Stomach smooth muscle (tissue), 2 donors: ENCODE results near the gene HOMER2.

ENCODE experiments used
- H3K27ac ChIP-seq: one replicate; pipeline ENCODE4 v1.7.0; 2013; ENCODE audit warnings: mild to moderate bottlenecking, low read length, inconsistent platforms
- H3K27me3 ChIP-seq, 2 donors: one replicate each; pipeline ENCODE4 v1.7.0; 2013; ENCODE audit warnings: low read length in 2 of 2; ENCODE audit not compliant: insufficient read depth in 2 of 2, control insufficient read depth in 1 of 2
- H3K36me3 ChIP-seq, 2 donors: one replicate each; pipeline ENCODE4 v1.7.0; 2013; ENCODE audit warnings: low read length in 2 of 2; ENCODE audit not compliant: control insufficient read depth in 2 of 2, insufficient read depth in 2 of 2
- H3K4me1 ChIP-seq: one replicate; pipeline ENCODE4 v1.7.0; 2013; ENCODE audit warnings: low read length; ENCODE audit not compliant: control insufficient read depth, insufficient read depth
- H3K4me3 ChIP-seq, 2 donors: one replicate each; pipeline ENCODE4 v1.7.0; 2013; ENCODE audit warnings: low read length in 2 of 2
- H3K9ac ChIP-seq, 2 donors: one replicate each; pipeline ENCODE4 v1.7.0; 2013; ENCODE audit warnings: low read length in 2 of 2, mild to moderate bottlenecking in 1 of 2
- H3K9me3 ChIP-seq, 2 donors: one replicate each; pipeline ENCODE4 v1.7.0; 2013; ENCODE audit warnings: low read length in 2 of 2; ENCODE audit not compliant: control insufficient read depth in 2 of 2
- donor health status: healthy.
- donor health status: Pancreatic carcinoma.

HOMER2 gene

GRCh38 chr15:82930461-82930860, 22.1 kb downstream of the HOMER2 start:
- Histone ChIP-seq H3K9me3 (no peaks in the 10 kb centered on the region), H3K9ac (no peak overlapping the region), H3K4me3 (no peak overlapping the region), H3K27ac (no peak overlapping the region), H3K36me3 (no peaks in the 10 kb centered on the region), H3K27me3 (no peaks in the 10 kb centered on the region), H3K4me1 (no peaks in the 10 kb centered on the region)

DNA sequence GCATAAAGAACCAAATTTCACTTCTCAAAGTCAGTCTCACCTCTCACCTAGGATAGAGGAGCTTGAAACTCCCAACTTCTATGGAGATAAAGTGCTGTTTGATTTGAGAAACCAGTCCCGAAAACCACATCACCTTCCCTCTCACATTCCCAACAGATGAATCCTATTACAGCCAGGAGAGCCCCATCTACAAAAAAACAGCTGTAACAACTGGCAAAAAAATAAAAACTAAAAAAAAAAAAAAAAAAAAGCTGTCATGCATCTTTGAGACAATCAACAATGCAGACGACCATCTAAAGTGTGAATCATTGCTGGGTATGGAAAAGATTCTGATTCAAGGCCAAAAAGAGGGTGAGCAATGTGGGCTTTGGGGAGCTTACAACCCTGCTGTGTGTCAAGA, 23.8 kb downstream of the HOMER2 start:
- H3K9ac ChIP-seq: no peak overlapping the region
- H3K4me1 ChIP-seq: no peaks in the 10 kb centered on the region
- no peaks in the 10 kb centered on the region for H3K27me3 ChIP-seq
- H3K9me3 ChIP-seq: no peaks in the 10 kb centered on the region
- no peaks in the 10 kb centered on the region for H3K36me3 ChIP-seq
- H3K4me3 ChIP-seq: no peak overlapping the region
- no peak overlapping the region for H3K27ac ChIP-seq

DNA sequence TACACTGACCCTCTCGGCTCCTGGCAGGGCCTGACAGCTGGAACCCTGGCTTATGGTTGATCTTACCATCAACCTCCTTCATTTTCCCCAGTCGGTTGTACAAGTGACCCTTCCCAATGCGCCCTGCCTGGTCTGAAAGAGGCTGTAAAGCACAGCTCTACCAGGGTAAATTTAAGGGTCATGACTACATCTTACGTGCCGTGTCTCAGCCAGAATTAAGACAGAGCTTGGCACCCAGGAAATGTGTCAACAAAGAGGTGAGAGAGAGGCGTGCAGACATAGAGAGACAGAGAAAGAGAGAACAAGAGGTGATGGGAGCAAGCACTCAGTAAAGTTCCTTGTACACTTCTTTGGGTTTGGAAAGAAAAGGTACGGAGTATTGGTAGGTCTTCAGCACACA, 28.8 kb downstream of the HOMER2 start:
- H3K9ac ChIP-seq: no peak overlapping the region
- no peaks in the 10 kb centered on the region for H3K36me3 ChIP-seq
- H3K27ac ChIP-seq: no peak overlapping the region
- H3K27me3 ChIP-seq: no peaks in the 10 kb centered on the region
- H3K4me1 ChIP-seq: no peaks in the 10 kb centered on the region
- H3K4me3 ChIP-seq: no peak overlapping the region
- H3K9me3 ChIP-seq: no peaks in the 10 kb centered on the region

DNA sequence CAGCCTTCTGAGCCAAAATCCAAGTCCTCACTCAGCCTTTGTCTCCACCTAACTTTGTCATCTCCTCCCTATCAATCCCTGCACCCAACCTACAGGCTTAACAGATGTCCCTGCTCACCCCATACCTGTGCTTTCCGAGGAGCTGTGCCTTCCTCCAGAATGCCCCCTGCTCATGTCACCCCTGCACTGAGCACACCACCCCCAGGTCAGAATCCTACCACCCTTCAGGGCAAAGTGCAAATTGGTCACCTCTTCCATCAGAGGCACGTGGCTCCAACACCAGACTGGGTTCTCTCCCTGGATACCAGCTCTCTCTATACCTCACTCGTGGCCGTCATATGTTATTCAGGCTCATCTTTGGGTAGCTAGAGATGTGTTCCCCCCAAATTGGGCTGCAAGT, 29.8 kb downstream of the HOMER2 start:
- Histone ChIP-seq H3K36me3 (no peaks in the 10 kb centered on the region), H3K4me3 (no peak overlapping the region), H3K9me3 (no peaks in the 10 kb centered on the region), H3K27me3 (no peaks in the 10 kb centered on the region), H3K4me1 (no peaks in the 10 kb centered on the region), H3K27ac (no peak overlapping the region), H3K9ac (no peak overlapping the region)

- no peak overlapping the region for H3K27ac ChIP-seq
- no peaks in the 10 kb centered on the region for H3K4me1 ChIP-seq
- no peaks in the 10 kb centered on the region for H3K27me3 ChIP-seq
- no peaks in the 10 kb centered on the region for H3K36me3 ChIP-seq
- H3K9me3 ChIP-seq: no peaks in the 10 kb centered on the region
- H3K4me3 ChIP-seq: no peak overlapping the region
- H3K9ac ChIP-seq: no peak overlapping the region
These were observed 30.6 kb downstream of the HOMER2 start for GRCh38 chr15:82921939-82922338.

DNA sequence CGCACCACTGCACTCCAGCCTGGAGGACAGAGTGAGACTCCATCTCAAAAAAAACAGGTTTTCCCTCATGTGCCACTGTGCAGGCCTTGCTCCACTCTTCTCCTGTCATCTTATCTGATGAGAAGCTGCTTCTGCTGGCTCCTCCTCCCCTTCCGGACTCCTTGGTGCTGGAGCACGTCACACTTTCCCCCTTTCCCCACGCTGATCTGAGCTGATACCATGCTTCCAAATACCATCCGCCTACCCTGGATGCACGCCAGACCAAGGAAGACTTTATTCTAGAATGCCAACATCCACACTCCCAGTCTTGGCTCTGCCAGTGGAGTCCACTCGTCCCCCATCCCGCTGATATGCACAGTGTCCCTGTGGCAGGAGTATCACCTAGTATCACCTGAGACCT, 31.3 kb downstream of the HOMER2 start:
- Histone ChIP-seq H3K36me3 (no peaks in the 10 kb centered on the region), H3K27ac (no peak overlapping the region), H3K9me3 (no peaks in the 10 kb centered on the region), H3K4me3 (no peak overlapping the region), H3K4me1 (no peaks in the 10 kb centered on the region), H3K9ac (no peak overlapping the region), H3K27me3 (no peaks in the 10 kb centered on the region)

DNA sequence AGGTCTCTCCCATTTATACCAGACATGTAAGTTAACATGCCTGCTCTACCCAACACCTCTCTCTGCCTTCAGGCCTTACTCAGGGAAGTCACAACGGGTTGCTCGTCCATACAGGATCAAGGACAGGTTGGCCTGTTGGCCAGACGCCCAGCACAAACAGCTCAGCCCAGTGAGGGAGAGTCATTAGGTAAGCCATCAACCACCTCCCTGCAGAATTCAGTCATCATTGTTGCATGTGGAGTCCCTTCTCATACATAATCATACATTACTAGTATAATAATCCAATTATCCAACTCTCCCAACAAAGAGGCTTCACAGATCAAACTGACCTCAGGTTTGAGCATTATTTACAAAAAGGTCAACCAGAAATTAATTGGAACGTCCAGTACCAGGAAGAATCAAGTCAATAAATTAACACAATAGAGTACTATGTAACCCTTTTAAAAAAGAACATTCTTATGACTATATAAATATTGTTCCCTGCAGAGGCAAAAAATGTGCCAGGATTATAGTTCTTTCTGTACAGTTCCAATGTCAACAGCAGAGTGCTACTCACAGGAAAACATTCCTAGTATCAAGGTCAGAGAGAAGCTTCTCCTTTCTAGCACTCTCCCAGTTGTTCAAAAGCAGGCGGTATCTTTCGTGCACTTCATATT, 33.2 kb downstream of the HOMER2 start:
- H3K36me3 ChIP-seq: no peaks in the 10 kb centered on the region
- H3K27ac ChIP-seq: no peak overlapping the region
- no peak overlapping the region for H3K4me3 ChIP-seq
- H3K4me1 ChIP-seq: no peaks in the 10 kb centered on the region
- no peaks in the 10 kb centered on the region for H3K27me3 ChIP-seq
- H3K9me3 ChIP-seq: no peaks in the 10 kb centered on the region
- no peak overlapping the region for H3K9ac ChIP-seq

DNA sequence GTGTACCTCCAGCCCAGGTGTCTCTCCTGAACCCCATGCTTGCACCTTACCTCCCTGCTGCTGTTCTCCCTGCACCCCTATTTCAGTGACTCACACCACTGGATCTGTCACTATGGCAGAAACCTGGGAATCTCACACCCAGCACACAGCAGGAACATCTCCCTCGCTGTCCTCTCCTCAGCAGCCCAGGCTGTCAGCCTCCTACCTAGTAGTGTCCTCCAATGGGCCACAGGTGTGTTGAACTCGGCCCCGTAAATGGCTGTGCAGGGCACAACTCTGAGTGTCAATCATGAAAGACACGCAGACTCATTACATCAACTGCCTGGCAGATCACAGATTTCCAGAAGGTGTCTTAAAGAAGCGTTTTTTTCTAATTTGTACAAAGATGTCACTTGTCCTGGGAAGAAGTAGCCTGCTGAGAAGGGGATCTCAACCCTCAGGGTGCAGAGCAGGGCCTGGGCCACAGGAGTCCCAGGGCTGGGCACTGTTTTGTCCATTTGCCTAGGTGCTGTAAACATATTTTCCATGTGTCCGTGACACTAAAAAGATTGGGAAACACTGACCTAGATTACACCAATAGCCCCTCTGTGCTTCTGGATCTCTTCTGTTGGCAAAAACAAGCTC, 33.8 kb downstream of the HOMER2 start:
- no peak overlapping the region for H3K27ac ChIP-seq
- no peaks in the 10 kb centered on the region for H3K36me3 ChIP-seq
- no peak overlapping the region for H3K4me3 ChIP-seq
- no peaks in the 10 kb centered on the region for H3K27me3 ChIP-seq
- H3K9me3 ChIP-seq: no peaks in the 10 kb centered on the region
- no peaks in the 10 kb centered on the region for H3K4me1 ChIP-seq
- H3K9ac ChIP-seq: no peak overlapping the region

DNA sequence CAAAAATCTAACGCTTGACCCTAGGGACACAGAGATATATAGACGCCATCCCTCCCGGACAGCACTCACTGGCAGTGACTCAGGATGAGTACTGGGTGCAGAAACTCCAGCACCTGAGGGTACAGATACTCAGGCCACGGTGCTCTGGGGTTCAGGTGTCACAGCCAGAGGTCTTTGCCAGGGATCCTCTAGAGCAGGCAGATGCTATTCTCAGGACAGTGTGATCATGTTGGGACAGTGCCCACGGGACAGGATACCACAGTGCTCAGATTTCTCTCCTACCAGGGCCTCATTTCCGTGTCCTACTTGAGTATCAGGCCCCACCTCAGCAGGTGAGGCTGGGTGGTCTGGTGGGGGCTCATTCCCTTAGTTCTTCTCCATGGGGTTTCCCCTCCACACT, 34.4 kb downstream of the HOMER2 start:
- no peaks in the 10 kb centered on the region for H3K9me3 ChIP-seq
- no peak overlapping the region for H3K27ac ChIP-seq
- no peak overlapping the region for H3K9ac ChIP-seq
- H3K4me3 ChIP-seq: no peak overlapping the region
- no peaks in the 10 kb centered on the region for H3K36me3 ChIP-seq
- H3K27me3 ChIP-seq: no peaks in the 10 kb centered on the region
- no peaks in the 10 kb centered on the region for H3K4me1 ChIP-seq

GRCh38 chr15:82917249-82917648, 35.3 kb downstream of the HOMER2 start:
- no peak overlapping the region for H3K9ac ChIP-seq
- no peak overlapping the region for H3K4me3 ChIP-seq
- no peak overlapping the region for H3K27ac ChIP-seq
- no peaks in the 10 kb centered on the region for H3K4me1 ChIP-seq
- H3K36me3 ChIP-seq: no peaks in the 10 kb centered on the region
- H3K27me3 ChIP-seq: no peaks in the 10 kb centered on the region
- H3K9me3 ChIP-seq: no peaks in the 10 kb centered on the region

- Histone ChIP-seq H3K4me3 (no peak overlapping the region), H3K36me3 (no peaks in the 10 kb centered on the region), H3K27ac (no peak overlapping the region), H3K9ac (no peak overlapping the region), H3K9me3 (no peaks in the 10 kb centered on the region), H3K27me3 (no peaks in the 10 kb centered on the region), H3K4me1 (no peaks in the 10 kb centered on the region)
These were observed 36.2 kb downstream of the HOMER2 start for GRCh38 chr15:82916161-82916952.
